ENCODE results near the gene IL20.

IL20 gene, protein sequence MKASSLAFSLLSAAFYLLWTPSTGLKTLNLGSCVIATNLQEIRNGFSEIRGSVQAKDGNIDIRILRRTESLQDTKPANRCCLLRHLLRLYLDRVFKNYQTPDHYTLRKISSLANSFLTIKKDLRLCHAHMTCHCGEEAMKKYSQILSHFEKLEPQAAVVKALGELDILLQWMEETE

GRCh38 chr1:206864939-206865671 is at the start of gene IL20:
TSS of gene IL20 (plus strand) at chr1:206865623. CDS start at chr1:206865853, 230 bp downstream.
- peak; percentile 73 to 83 for DNase-seq (ENCODE audit: extremely low read depth in 1 of 2, low read depth in 1 of 2)

- DNase-seq (ENCODE audit: extremely low read depth in 1 of 2, low read depth in 1 of 2) = no peak
These were observed 48.8 kb upstream of the IL20 start for GRCh38 chr1:206816390-206817287.

DNA sequence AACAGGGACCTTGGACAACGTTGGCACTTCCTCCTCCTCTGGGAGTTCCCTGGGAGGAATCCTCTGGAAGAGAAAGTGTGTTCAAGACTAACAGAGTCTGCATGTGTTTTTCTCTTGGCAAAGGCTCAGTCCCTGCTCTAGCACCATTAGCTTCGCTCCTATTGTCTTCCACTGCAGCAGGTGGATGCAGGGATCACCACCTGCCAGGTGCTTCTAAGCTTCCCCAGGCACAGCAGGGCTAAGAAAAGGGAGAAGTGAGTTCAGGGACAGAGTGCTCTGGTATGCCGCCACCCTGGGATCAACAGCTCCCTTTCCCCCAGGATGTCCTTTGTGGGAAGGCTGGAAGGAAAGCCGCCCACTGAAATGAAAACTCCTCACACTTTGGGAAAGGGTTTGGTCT is 43.9 kb upstream of the IL20 start:
- no peak for DNase-seq (ENCODE audit: extremely low read depth in 1 of 2, low read depth in 1 of 2)

- DNase-seq (ENCODE audit: extremely low read depth in 1 of 2, low read depth in 1 of 2) = no peak
These were observed 41.7 kb upstream of the IL20 start for GRCh38 chr1:206823727-206824126.

GRCh38 chr1:206824331-206824730 is 41.1 kb upstream of the IL20 start:
- DNase-seq (ENCODE audit: extremely low read depth in 1 of 2, low read depth in 1 of 2) = no peak

DNA sequence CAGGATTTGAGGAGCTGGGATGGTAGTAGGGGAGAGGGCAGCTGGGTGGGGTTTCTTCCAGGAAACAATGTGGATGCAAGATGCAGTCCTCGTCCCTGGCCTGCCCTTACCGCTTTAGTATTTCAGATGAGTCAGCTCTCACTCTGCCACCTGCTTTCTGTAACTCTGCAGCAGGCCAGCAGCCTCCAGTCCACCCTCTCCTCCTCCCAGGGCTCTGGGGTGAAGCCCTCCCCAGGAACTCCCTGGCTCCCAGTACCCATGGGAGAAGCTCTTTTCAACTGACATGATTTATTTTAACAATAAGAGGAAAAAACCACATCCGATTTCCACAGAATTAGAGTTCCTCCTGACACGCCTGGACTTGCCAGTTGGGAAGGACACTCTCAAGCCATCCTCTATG is 39.0 kb upstream of the IL20 start:
- DNase-seq (ENCODE audit: extremely low read depth in 1 of 2, low read depth in 1 of 2) = no peak

DNA sequence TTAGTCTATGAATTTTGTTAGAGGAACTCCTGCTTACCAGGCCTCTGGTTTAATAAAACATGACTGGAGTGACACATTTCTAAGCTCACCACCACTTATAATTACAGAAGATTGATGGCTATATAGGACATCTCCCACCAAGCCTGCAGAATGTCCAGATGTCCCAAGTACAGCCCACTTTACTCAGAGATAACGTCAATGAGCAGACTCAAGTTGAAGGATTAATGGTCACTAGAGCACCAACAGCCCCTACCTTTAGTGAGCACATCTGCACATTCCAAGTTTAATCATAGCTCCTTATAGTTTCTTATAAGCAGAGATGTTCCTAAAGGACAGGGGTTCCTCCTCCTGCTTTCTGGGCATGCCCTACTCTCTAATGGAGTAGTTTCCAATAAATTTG is 37.4 kb upstream of the IL20 start:
- DNase-seq (ENCODE audit: extremely low read depth in 1 of 2, low read depth in 1 of 2) = no peak

GRCh38 chr1:206828765-206829164 is 36.7 kb upstream of the IL20 start:
- no peak for DNase-seq (ENCODE audit: extremely low read depth in 1 of 2, low read depth in 1 of 2)

- no peak for DNase-seq (ENCODE audit: extremely low read depth in 1 of 2, low read depth in 1 of 2)
These were observed 36.1 kb upstream of the IL20 start for GRCh38 chr1:206829282-206829681.

GRCh38 chr1:206829875-206830274 is 35.5 kb upstream of the IL20 start:
- DNase-seq (ENCODE audit: extremely low read depth in 1 of 2, low read depth in 1 of 2) = no peak

GRCh38 chr1:206831650-206832049 is 33.8 kb upstream of the IL20 start:
- no peak for DNase-seq (ENCODE audit: extremely low read depth in 1 of 2, low read depth in 1 of 2)

DNA sequence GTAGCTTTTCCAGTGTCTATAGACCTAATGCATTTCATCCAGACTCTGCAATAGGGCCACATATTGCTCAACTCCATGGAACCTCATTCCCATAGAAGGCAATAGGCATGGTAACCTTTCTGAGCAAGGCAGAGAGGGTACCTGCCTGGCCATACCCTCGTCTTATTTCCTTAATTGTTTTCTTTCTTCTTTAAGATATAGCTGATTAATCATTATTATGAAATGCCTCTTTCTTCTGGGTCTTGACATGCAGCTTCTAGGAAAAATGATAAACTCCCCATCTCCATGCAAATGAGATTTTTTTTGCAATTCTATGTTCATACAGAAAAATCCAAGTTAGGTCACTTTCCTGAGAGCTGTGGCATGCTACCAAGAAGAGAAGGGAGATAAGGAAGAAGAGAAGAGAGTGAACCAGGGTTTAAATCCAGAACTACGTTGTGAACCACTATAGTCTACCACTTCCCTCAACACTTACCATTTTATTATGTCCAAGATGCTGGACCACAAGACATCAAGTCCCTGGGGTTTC is 33.0 kb upstream of the IL20 start:
- no peak for DNase-seq (ENCODE audit: extremely low read depth in 1 of 2, low read depth in 1 of 2)

- no peak for DNase-seq (ENCODE audit: extremely low read depth in 1 of 2, low read depth in 1 of 2)
These were observed 32.2 kb upstream of the IL20 start for GRCh38 chr1:206833106-206833680.

DNA sequence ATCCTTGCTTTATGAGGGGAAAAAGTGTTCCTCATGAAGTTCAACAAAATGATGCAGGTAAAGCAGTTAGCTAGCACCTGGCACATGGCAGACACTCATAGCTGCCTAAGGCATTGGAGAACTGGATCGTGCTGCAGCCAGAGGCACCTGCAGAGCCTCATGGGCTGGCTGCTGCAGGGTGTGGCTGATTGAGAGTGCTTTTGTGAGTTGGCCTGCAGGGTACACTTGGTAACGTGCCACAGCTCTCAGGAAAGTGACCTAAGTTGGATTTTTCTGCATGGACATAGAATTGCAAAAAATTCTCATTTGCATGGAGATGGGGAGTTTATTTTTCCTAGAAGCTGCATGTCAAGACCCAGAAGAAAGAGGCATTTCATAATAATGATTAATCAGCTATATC is 31.6 kb upstream of the IL20 start:
- DNase-seq (ENCODE audit: extremely low read depth in 1 of 2, low read depth in 1 of 2) = no peak

GRCh38 chr1:206834217-206834616 is 31.2 kb upstream of the IL20 start:
- no peak for DNase-seq (ENCODE audit: extremely low read depth in 1 of 2, low read depth in 1 of 2)

- DNase-seq (ENCODE audit: extremely low read depth in 1 of 2, low read depth in 1 of 2) = no peak
These were observed 30.7 kb upstream of the IL20 start for GRCh38 chr1:206834711-206835110.

DNA sequence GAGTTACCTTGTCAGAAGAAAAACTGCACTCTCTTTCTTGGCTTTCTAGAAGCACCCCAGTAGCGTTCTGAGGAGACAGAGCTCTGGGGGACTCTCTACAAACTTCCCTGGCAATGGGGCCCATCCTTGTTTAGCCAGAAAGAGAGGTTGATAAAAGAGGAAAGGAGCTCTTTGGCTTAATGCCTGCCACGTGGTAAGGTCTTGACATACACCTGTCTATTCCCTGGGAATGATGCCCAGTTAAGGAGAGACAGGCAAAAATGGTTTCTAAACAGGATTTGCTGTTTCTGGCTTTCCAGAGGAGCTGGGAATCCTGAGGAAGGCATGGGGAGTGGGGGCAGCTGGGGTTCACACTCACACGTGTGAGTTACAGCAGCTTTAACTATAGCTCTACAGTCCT is 30.2 kb upstream of the IL20 start:
- no peak for DNase-seq (ENCODE audit: extremely low read depth in 1 of 2, low read depth in 1 of 2)

GRCh38 chr1:206836111-206836510 is 29.3 kb upstream of the IL20 start:
- no peak for DNase-seq (ENCODE audit: extremely low read depth in 1 of 2, low read depth in 1 of 2)

GRCh38 chr1:206839006-206839560 is 26.3 kb upstream of the IL20 start:
- no peak for DNase-seq (ENCODE audit: extremely low read depth in 1 of 2, low read depth in 1 of 2)

DNA sequence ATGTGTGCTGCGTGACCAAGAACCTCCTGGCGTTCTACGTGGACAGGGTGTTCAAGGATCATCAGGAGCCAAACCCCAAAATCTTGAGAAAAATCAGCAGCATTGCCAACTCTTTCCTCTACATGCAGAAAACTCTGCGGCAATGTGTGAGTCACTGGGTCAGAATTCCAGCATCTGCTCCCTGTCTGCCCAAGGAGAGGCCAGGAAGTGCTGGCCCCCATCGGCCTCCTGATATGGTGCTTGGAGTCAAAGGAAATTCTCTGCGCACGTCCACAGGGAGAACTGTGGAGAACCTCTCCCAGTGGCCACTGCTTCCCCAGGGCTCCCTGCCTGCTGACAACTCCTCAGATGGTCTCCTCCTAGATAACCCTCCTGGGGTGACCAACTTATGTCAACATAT is 25.6 kb upstream of the IL20 start:
- no peak for DNase-seq (ENCODE audit: extremely low read depth in 1 of 2, low read depth in 1 of 2)
